ENCODE measurements around the gene CENPE.

The CENPE gene

GRCh38 chr4:103123114-103123513, 75.0 kb downstream of the CENPE start:
- no peak for DNase-seq (ENCODE audit: low read depth, low spot score)

GRCh38 chr4:103118166-103118565, 80.0 kb downstream of the CENPE start:
- DNase-seq (ENCODE audit: low read depth, low spot score), result no peak

- DNase-seq (ENCODE audit: low read depth, low spot score), result no peak
Observed at GRCh38 chr4:103111598-103111997, 86.5 kb downstream of the CENPE start.

- no peak for DNase-seq (ENCODE audit: low read depth, low spot score)
Observed at GRCh38 chr4:103108542-103108941, 89.6 kb downstream of the CENPE start.

DNA sequence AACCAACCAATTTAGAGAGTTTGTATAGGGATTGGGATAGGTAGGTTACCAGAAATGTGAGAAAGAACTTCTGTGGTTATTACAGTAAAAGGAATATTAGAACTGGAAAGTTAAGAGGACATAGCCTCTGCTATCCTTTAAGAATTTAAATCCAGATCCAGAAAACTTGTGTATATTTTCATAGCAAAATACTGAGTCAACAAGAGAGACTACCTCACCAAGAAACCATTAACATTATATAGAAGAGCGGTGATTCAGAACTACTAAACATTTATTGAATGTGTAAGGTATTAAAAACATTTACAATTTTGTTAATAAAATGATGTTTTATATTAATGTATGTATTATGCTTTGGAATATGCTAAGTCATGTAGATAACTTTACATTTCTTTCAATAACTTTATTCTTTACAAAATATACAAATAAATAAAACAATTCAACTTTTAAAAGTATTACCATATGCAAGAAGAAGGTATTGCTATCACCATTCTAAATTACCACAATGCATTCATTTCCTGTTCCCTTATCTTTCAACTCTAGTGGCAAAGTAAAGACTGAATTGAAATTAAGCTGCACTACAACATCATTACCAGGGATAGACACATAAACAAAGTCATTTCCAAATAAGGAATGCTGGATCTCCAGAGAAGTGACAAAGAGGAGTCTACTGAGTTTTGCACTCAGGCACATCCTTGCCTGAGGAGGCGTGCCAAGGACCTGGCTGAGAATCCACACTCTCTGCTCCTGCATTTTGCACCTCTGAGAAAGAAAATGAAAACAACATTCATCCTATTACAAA, 92.4 kb downstream of the CENPE start:
- DNase-seq (ENCODE audit: low read depth, low spot score), result no peak

DNA sequence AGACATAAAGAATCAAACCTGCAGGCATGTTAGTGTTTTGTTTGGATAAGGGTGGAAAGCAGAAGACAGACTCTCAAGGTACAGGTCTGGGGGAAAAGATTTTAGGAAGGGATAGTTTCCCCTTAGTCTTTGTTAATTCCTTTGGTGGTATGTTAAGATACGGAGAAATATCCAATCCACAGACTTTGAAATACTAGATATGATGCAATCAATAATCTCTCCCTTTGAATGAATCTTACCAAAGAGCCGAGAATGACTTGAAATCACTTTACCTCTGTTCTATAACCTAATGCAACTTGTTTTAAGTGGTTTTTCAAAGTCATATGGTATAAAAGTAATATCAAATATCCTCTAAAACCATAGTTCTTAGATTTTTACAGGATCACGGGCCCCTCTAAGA, 93.3 kb downstream of the CENPE start:
- no peak for DNase-seq (ENCODE audit: low read depth, low spot score)

- no peak for DNase-seq (ENCODE audit: low read depth, low spot score)
Observed at GRCh38 chr4:103100691-103101090, 97.5 kb downstream of the CENPE start.

GRCh38 chr4:103099691-103100392, 98.3 kb downstream of the CENPE start, which contains the start of gene BDH2:
Gene BDH2, minus strand, starts transcription at chr4:103099834. Its CDS starts 3,580 bp downstream, at chr4:103096254.
- peak; percentile 31 for DNase-seq (ENCODE audit: low read depth, low spot score)

DNA sequence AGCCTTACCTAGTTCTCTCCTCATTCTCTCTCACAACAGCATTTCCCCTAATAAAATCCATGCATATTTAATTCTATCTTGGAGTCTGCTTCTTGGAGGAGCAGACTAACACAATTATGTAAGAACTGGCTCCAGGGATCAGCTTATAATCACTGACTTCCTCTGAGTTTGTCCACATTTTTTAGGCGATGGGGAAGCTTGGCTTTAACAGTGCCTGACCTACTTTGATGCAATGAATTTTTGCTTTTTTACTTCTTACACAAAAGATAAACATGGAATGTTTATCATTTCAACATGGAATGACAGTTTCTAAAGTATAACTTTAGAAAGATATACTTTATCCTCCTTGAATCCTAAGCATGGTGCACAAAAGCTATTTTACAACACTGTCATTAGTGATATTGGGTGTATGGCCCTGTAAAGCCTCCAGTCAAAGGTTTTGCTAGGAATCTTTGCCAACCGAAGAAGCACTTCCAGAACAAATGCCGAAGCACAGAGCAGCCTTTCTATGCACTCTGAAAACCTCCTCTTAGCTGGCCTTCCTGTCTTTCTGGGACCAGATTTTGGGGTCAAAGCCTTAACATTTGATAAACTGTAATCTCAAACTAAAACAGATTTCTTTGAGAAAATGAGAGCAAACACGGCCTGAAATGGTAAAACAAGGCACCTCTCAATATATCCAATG, 99.2 kb downstream of the CENPE start:
- DNase-seq (ENCODE audit: low read depth, low spot score), result no peak

DNA sequence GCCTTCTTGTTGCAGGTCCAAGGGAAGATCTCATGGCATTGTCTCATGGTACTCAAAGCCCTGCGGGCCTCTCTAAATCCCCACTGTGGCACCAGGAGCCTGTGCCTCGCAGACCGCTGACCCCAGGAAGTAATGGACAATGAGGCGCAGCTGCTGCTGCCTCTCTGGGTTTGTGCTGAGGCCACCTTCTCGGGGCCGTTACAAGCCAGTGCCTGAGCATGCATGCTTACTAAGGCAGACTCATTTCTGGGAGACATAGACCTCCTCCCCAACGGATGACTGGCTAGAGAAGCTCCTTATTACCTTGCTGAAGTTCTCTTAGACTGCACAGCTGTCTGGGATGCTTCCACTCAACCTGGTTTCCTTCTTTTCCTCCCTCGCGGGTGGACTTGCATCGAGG, 99.8 kb downstream of the CENPE start:
- no peak for DNase-seq (ENCODE audit: low read depth, low spot score)

DNA sequence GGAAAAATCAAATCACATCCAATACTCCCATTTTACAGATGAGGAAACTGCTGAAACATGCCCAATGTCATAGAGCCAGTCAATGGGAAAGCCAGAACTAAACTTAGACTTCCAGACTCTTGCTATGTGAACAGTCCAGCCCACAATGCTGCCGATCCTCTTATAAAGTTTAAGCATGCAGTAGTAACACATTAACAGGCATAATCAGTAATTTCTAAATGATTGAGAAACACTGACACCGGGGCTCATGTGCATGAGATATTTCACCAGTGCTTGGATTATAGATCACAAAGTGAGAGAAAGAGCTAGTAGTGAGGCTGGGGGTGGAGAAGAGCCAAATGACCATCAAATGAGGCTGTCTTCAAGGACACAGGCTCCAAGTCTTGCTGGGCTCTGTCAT, 101.0 kb downstream of the CENPE start:
- no peak for DNase-seq (ENCODE audit: low read depth, low spot score)

DNA sequence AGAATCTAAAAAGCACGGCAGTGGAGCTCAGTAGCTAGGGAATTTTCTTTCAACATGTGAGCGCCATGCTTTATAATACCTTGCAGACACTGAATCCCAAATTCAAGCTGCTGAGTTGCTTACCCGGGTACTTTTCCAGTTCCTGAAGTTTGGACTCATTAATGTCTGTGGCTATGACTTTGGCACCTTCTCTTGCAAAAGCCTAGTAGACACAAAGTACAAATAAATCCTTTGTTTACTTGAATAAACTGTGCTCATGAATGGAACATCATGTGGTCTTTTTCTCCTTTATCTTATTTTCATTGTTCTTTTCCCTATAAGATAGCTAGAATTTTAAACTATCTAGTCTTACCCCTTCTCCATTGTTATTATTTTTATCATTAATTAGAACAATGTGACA, 103.1 kb downstream of the CENPE start:
- DNase-seq (ENCODE audit: low read depth, low spot score), result no peak

DNA sequence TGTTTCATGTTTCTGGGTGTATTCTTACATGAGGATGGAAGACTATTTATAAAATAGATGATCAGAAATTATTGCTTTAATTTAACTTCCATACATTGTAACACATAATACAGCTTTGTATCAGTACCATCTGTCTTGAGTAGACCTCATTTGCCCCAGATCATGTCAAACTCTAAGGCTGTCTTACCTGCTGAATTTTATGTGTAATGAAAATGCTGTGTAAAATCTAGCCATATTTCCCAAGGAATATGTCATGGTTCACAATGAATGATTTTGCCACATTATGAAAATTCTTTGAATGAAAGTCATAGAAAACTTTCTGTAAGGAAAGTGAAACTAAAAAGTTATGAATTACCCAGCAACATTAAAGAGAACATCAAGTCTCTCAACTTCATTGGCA, 105.9 kb downstream of the CENPE start:
- DNase-seq (ENCODE audit: low read depth, low spot score), result no peak

GRCh38 chr4:103091601-103092223, 106.4 kb downstream of the CENPE start:
- peak; percentile 27 for DNase-seq (ENCODE audit: low read depth, low spot score)

DNA sequence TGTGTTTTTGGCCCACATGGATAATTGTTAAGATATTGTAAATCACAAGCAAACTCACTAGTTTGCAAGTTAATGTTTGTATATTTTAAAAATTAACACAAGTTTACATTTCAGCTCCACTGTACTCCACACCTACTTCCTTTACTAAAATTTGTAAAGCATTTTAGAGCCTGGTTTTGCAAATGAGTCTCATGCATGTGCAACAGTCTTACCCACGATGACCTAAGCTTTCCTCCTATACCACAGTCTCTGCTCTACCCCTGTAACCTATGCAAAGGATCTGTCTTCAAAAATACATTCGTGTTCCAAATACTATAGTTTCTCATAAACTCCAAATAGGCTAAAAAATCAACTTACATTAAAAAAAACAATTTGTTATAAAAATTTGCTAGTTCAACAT, 108.7 kb downstream of the CENPE start:
- DNase-seq (ENCODE audit: low read depth, low spot score), result no peak

DNA sequence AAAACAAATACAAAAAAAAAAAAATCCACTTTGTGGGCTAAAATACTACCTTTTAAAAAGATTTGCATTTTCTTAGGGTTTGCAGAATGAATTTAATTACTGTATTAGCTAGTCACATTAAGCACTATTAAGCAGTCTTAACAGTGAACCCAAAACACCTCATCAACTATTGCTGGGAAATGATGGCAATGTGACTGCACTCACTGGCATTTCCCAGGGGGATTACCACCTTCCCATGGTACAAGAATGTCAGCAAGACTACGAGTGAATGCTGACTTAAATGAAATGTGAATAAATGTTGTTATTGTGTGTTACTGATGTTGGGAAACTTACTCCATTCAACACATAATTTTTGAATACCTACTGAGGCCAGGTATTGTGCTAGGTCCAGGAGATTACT, 111.6 kb downstream of the CENPE start:
- no peak for DNase-seq (ENCODE audit: low read depth, low spot score)

- DNase-seq (ENCODE audit: low read depth, low spot score), result no peak
Observed at GRCh38 chr4:103085555-103086196, 112.5 kb downstream of the CENPE start.

GRCh38 chr4:103079621-103080020, 118.5 kb downstream of the CENPE start:
- no peak for DNase-seq (ENCODE audit: low read depth, low spot score)

DNA sequence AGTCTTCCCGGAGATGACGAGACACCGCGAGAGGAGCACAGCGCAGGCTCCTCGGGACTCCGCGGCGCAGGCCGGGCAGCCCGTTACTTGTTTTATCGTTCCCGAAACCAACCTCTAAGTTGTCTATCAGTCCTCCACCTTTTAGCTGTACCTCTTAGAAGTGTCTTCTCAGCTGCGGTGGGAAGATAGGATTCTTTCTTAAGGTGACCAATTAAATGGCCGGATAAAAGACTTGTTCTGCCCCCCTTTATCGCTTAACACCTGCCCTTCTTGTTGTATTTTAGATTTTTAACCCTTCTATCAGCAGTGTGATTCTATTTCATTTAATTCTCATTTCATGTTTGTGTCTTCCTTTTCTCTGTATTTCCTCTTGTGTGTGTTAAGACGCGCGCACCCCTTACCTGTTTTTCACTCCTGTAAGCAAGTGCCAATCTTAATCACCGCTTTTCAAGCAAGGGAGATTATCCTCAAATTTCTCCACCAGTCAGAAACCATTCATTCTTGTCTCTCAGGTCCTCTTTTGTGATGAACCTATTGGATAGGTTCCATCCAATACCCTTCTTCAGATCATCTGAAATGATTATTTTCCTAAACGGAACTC, 121.3 kb downstream of the CENPE start, which contains the start of gene SLC9B2:
SLC9B2 (minus strand) TSS at position 15 of the 601 bp plus-strand sequence. CDS start 9,211 bp downstream, outside the sequence.
- DNase-seq (ENCODE audit: low read depth, low spot score), result peak; percentile 31

- DNase-seq (ENCODE audit: low read depth, low spot score), result peak; percentile 20
Observed at GRCh38 chr4:103075894-103076746, 122.0 kb downstream of the CENPE start.

Measured in activated CD4-positive, CD25-positive, alpha-beta regulatory T cell treated with anti-CD3 and anti-CD28 coated beads, Interleukin-2, amount 50 U/mL, for 16 hours (primary cell).